Motor neuron (in vitro differentiated cells): ENCODE data around the gene USP6NL. TPM values are rescaled to one million over a fixed set of nuclear protein-coding genes. Genes with fewer than 3 reads are reported as not detected.

ENCODE experiments used
- ATAC-seq, 8 experiments: fragments of 200-7000 bp; cut with Tn5 transposase; replicated peaks in 6 of 8; 2 replicates each; pipeline ENCODE4 v1.8.0; 2021; ENCODE audit warnings: mild to moderate bottlenecking in 8 of 8, moderate library complexity in 8 of 8
- H3K27ac ChIP-seq, 2 donors: fragments of 250-450 bp; sonication (Bioruptor Pico); 2 replicates each; pipeline ENCODE4 v1.9.0; 2021; ENCODE audit warnings: antibody characterized with exemption in 2 of 2, mild to moderate bottlenecking in 2 of 2, moderate library complexity in 1 of 2
- H3K4me1 ChIP-seq, 2 donors: fragments of 250-450 bp; sonication (Bioruptor Pico); replicated peaks in 1 of 2; 2 replicates each; pipeline ENCODE4 v1.6.1; 2021; ENCODE audit warnings: antibody characterized with exemption in 2 of 2, mild to moderate bottlenecking in 2 of 2, moderate library complexity in 1 of 2
- H3K4me3 ChIP-seq, 5 donors: fragments of 250-450 bp; sonication (Bioruptor Pico); 2 replicates each; pipeline ENCODE4 v1.9.0; 2021; ENCODE audit warnings: antibody characterized with exemption in 5 of 5, mild to moderate bottlenecking in 5 of 5, moderate library complexity in 4 of 5
- WGBS, 10 experiments: fragments of 450-650 bp; shearing (Covaris generic); methylation state at CpG; one replicate each; pipeline ENCODE4 v1.0.0; 2022; 5-methylcytosine and 5-hydroxymethylcytosine counted together
- in situ Hi-C, 9 experiments: fragments of 400-800 bp; cut with MboI; loops; one replicate each; pipeline ENCODE4 v1.15.0; 2021; ENCODE audit warnings: low sequenced_read_pairs in 9 of 9, low pct_unique_long_range_greater_than_20kb in 2 of 9; ENCODE audit not compliant: unreplicated experiment in 9 of 9
- total RNA-seq, 8 experiments: library from RNA; unstranded; fragments of 300-600 nt; gene quantifications; 2 replicates each; pipeline versions ENCODE4 v1.2.3 to v1.2.4, GENCODE V29; 2022

USP6NL gene
- total RNA-seq, 8 experiments from 2014 or later = 6.0 to 22.6 (median 16.1) TPM

DNA sequence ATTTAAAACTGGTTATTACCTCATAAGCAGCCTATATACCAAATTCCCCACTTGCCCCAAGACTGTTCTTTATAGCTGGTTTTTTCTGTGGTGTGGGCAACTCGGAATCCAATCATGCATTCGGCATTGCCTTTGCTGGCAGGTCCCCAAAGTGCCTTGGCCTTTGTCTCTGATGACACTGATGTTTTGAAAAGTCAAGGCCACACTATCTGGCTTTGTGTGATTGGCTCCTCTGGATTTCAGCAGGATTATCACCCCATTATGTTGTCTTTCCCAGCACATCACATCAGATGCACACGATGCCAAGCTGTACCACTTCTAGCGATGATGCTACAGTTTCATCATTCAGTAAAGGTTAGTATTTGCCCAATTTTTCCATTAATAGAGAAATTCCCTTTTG lies 97.7 kb downstream of the USP6NL start:
- no peak overlapping the region for H3K27ac ChIP-seq
- in situ Hi-C loops = loop anchor here in 8 of 9 experiments (10.0 to 25.0 kb wide), 5 partner anchors 199 to 471 kb away; no protein-coding TSS in a partner anchor
- H3K4me1 ChIP-seq = peaks cover 0 to 6% of the 10 kb centered on the region in 2 donors
- H3K4me3 ChIP-seq = no peak overlapping the region
- 93 to 100% (median 100%) methylated on average over 1 to 4 of the region's 4 CpGs; no CpG with 5 or more reads in 2 of the 10 experiments for WGBS, 10 experiments
- no peak for ATAC-seq

DNA sequence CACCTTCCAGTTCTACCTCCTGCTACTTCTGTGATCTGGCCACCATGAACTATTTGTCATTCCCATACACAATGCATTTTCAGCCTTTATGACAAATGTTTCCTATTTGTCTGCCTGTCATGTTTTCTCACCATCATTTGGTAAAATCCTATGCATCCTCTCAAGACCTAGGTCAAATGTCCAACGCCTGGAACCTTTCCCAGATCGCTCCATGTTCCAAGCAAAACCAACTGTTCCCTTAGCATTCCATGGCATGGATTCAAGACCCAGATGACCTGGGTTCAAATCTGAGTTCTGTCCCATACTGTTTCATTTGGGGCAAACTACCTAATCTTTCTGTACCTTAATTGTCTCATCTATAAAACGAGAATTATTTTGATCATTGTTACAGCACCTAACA lies 98.9 kb downstream of the USP6NL start:
- no peak for ATAC-seq
- H3K27ac ChIP-seq = no peak overlapping the region
- in situ Hi-C loops = loop anchor here in 8 of 9 experiments (10.0 to 25.0 kb wide), 5 partner anchors 200 to 472 kb away; no protein-coding TSS in a partner anchor
- no peak overlapping the region for H3K4me3 ChIP-seq
- 75 to 100% (median 93%) methylated on average over 1 to 3 of the region's 3 CpGs; no CpG with 5 or more reads in 1 of the 10 experiments for WGBS, 10 experiments
- H3K4me1 ChIP-seq = peaks cover 0 to 6% of the 10 kb centered on the region in 2 donors

DNA sequence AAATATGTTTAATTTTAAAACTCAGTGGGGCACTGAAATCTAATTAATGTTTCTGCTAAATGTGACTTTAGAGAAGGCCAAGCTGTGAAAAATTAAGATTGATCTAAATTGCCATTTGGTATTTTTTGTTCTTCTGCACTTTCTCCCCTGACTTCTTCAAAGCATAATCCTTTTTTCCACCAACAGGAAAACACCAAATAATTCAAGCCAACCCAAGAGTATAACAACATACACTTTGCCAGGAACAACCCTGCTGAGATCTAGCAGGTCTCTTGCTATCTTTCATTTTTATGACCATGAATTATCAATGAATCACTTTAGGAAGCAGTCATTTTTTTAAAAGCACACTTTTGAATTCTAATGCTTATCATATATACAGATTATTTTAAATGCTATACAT lies 100.1 kb downstream of the USP6NL start:
- no peak for ATAC-seq
- Histone ChIP-seq H3K4me3 (no peak overlapping the region), H3K4me1 (peaks cover 0 to 6% of the 10 kb centered on the region in 2 donors), H3K27ac (no peak overlapping the region)
- in situ Hi-C loops = loop anchor here in 8 of 9 experiments (10.0 to 25.0 kb wide), 5 partner anchors 201 to 473 kb away; no protein-coding TSS in a partner anchor

DNA sequence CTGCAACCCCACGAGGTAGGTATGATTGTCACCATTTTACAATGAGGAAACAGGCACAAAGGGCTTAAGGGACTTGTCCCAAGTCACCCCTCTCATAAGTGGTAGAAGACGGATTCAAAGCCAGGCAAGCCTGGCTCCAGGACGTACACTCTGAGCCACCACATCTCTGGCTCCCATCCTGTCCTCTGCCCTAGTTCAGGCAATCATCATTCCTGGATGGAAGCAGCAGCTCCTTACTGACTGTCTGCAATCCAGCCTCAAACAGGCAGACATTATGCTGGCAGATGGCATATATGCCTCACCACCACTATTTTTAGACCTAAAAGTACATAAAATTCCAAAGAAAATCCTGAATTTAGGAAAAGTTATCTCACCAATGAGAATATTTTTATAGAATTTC lies 100.7 kb downstream of the USP6NL start:
- in situ Hi-C loops = loop anchor here in 8 of 9 experiments (10.0 to 25.0 kb wide), 5 partner anchors 202 to 474 kb away; no protein-coding TSS in a partner anchor
- no peak overlapping the region for H3K4me3 ChIP-seq
- WGBS, 10 experiments = 60 to 100% (median 67%) methylated on average over 1 to 3 of the region's 3 CpGs; no CpG with 5 or more reads in 3 of the 10 experiments
- peaks cover 1 to 6% of the 10 kb centered on the region in 2 donors for H3K4me1 ChIP-seq
- no peak for ATAC-seq
- H3K27ac ChIP-seq = no peak overlapping the region

DNA sequence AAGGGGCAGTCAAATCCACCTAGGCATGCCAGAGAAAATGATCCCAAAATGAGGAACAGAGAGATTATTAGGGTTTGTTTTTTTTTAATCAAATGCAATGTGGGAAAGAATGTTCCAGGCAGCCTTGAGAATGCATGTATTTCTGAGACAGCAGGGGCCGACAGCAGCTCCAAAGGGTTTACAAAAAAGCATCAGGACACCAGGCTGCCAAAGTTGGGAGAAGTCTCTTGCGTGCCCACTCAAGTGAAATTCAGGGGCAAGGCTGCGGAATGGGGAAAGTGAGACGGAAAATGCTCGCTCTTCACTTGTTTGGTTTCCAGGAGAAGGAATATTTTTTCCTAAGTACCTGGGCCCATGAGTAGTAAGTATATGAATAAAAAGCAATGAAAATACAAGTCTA lies 101.2 kb downstream of the USP6NL start:
- peaks cover 4 to 7% of the 10 kb centered on the region in 2 donors for H3K4me1 ChIP-seq
- WGBS, 10 experiments = 71 to 100% (median 93%) methylated on average over 1 to 5 of the region's 5 CpGs; no CpG with 5 or more reads in 1 of the 10 experiments

DNA sequence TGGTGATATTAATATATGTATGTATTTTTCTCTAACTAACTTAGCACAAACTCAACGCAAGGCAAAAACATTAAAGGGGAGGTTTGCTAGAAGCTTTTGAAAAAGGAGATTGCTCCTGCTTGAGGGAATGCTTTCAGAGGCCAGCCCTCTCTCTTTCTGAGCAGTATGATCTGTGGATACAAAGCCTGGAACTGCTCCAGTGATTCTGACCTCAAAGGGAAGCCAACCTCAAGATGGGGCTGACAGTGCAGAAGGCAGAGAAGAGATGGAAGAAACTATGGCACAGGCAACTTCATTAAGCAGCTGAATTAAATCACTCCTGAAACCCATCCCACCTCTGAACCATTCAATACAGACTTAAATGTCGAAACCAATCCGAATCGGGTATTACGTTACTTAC lies 102.4 kb downstream of the USP6NL start:
- Histone ChIP-seq H3K27ac (no peak overlapping the region), H3K4me3 (no peak overlapping the region), H3K4me1 (peaks cover 4 to 10% of the 10 kb centered on the region in 2 donors)
- ATAC-seq = no peak
- 78 to 100% (median 94%) methylated on average over 1 to 5 of the region's 5 CpGs; no CpG with 5 or more reads in 1 of the 10 experiments for WGBS, 10 experiments
- in situ Hi-C loops = loop anchor here in 5 of 9 experiments (25.0 kb wide), 2 partner anchors 203 to 253 kb away; no protein-coding TSS in a partner anchor

More for the DNA sequence above, 101.2 kb downstream of the USP6NL start:
- ATAC-seq = no peak
- no peak overlapping the region for H3K27ac ChIP-seq
- H3K4me3 ChIP-seq = no peak overlapping the region
- in situ Hi-C loops = loop anchor here in 8 of 9 experiments (10.0 to 25.0 kb wide), 5 partner anchors 202 to 475 kb away; no protein-coding TSS in a partner anchor

DNA sequence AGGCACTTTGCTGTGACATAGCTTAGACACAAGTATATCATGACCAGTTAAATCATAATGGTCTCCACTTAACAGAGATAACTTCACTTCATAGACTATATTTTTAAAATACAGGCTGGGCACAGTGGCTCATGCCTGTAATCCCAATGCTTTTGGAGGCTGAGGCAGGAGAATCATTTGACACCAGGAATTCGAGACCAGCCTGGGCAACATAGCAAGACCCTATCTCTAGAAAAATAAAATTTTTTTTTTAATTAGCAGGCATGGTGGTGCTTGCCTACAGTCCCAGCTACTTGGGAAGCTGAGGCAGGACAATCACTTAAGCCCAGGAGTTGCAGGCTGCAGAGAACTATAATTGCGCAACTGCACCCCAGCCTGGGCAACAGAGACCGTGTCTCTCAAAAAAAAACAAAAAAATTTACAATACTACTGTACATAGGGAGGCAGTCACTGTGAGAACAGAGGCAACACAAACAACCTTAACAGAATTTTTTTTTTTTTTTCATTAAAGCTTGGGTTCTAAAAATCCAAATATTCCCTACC lies 105.1 kb downstream of the USP6NL start:
- Histone ChIP-seq H3K27ac (no peak overlapping the region), H3K4me3 (no peak overlapping the region), H3K4me1 (peaks cover 4 to 7% of the 10 kb centered on the region in 2 donors)
- no peak for ATAC-seq
- in situ Hi-C loops = loop anchor here in 5 of 9 experiments (25.0 kb wide), 2 partner anchors 206 to 256 kb away; no protein-coding TSS in a partner anchor
- WGBS, 10 experiments = 88 to 100% (median 97%) methylated on average over 1 to 3 of the region's 3 CpGs; no CpG with 5 or more reads in 1 of the 10 experiments

DNA sequence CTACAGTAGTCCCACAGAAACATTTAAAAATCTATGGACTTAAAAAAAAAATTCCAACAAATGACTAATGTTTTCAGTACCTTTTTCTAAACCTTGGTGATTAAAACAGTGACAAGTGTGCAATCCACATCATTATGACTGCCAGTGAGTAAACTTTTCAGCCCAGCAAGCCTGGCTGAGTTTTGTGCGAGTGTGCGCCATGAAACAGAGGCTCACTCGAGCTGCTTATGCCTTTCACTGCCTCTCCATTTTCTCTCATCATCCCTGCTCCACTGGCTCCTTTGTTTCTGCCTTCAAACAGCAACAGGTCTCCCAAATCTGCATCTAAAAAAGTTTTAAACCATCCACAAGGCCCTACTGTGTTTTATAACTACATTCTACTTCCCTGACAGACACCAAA lies 105.8 kb downstream of the USP6NL start:
- in situ Hi-C loops = loop anchor here in 5 of 9 experiments (25.0 kb wide), 2 partner anchors 207 to 257 kb away; no protein-coding TSS in a partner anchor
- peak in 5 of 8 experiments; percentile 14 to 47 (median 37) for ATAC-seq
- Histone ChIP-seq H3K4me3 (no peak overlapping the region), H3K4me1 (peaks cover 4% of the 10 kb centered on the region in 2 donors), H3K27ac (no peak overlapping the region)
- WGBS, 10 experiments = 0 to 100% (median 23%) methylated on average over 1 to 3 of the region's 3 CpGs; no CpG with 5 or more reads in 3 of the 10 experiments

DNA sequence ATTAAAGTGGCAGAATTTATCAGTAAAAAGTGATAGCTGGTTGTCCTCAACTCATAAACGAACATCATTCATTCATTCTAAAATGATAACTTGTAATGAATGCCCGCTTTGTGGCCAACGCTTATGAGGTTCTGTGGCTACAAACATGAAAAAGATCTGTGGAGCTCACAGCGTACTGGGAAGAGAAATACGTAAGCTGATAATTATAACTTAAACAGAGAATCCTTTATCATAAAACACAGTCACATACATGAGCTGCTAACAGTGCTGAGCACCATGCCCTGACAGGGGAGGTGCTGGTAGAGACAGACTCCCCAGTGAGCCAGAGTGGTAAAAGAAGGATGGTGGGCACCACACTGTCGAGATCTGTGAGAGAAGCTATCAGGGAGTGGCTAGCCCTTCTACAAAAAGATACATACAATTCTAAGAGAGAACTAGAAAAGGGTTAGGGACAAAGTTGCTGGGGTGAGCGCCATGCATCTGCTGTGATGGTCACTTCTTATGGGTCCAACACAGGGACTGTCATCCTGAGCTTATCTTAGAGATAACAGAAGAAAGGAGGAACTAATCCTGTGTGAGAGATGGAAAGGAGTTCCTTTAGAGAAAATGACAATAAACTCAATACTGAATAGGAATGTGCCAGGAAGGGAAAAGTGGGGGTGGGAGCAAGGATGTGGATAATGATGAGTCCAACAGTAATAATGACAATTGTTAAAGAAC lies 106.7 kb downstream of the USP6NL start:
- 83 to 100% (median 98%) methylated on average over 1 to 6 of the region's 7 CpGs for WGBS, 10 experiments
- ATAC-seq = no peak
- peaks cover 4% of the 10 kb centered on the region in 2 donors for H3K4me1 ChIP-seq
- in situ Hi-C loops = loop anchor here in 5 of 9 experiments (25.0 kb wide), 2 partner anchors 208 to 258 kb away; no protein-coding TSS in a partner anchor
- no peak overlapping the region for H3K27ac ChIP-seq
- no peak overlapping the region for H3K4me3 ChIP-seq

DNA sequence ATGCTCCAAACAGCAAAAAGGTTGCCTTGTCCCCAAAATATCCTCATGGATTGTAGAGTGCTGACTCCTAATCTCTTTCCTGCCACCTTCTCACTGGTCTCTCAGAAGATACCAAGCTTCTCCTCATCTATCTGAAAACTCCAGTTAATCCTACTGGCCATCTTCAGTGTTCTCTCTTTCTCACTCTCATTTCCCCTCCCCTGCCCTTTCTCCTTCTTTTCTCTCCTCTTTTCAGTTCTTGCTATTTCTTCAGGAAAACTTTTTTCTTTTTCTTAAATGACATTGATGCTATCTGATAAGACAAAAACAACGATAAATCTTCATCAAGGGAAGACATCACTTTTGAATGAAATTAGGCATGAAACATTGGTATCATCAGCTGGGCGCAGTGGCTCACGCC lies 109.8 kb downstream of the USP6NL start:
- in situ Hi-C loops = loop anchor here in 5 of 9 experiments (25.0 kb wide), 2 partner anchors 211 to 261 kb away; no protein-coding TSS in a partner anchor
- H3K27ac ChIP-seq = no peak overlapping the region
- no peak overlapping the region for H3K4me3 ChIP-seq
- WGBS, 10 experiments = 60 to 100% (median 100%) methylated on average over 1 to 3 of the region's 3 CpGs; no CpG with 5 or more reads in 4 of the 10 experiments
- no peak for ATAC-seq
- H3K4me1 ChIP-seq = peaks cover 4% of the 10 kb centered on the region in 2 donors

DNA sequence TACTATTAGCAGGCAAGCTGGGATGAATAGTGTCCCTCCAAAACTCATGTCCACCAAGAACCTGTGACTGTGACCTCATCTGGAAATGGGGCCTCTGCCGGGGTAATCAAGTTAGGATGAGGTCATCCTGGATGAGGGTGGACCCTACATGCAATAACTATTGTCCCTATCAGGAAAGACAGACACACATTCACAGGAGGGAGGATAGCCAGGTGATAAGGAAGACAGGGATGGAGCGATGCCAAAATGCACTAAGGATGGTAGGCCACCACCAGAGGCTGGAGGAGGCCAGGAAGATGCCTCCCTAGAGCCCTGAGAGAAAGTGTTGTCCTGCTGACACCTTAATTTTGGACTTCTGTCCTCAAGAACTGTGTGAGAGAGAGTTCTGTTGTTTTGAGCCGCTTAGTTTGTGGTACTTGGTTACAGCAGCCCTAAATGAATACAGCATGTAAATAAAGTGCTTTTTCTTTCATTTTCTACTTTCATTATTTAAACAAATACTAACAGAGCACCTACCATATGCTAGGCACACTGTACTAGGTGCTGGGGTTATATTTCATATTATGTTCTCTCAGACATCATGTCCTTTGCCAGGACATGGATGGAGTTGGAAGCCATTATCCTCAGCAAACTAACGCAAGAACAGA lies 111.9 kb downstream of the USP6NL start:
- 80 to 100% (median 96%) methylated on average over 1 to 4 of the region's 4 CpGs; no CpG with 5 or more reads in 1 of the 10 experiments for WGBS, 10 experiments
- peak in 7 of 8 experiments; percentile 26 to 84 (median 63) for ATAC-seq
- H3K27ac ChIP-seq = no peak overlapping the region
- H3K4me1 ChIP-seq = no peaks in the 10 kb centered on the region
- in situ Hi-C loops = loop anchor here in 5 of 9 experiments (25.0 kb wide), 2 partner anchors 213 to 263 kb away; no protein-coding TSS in a partner anchor
- no peak overlapping the region for H3K4me3 ChIP-seq

DNA sequence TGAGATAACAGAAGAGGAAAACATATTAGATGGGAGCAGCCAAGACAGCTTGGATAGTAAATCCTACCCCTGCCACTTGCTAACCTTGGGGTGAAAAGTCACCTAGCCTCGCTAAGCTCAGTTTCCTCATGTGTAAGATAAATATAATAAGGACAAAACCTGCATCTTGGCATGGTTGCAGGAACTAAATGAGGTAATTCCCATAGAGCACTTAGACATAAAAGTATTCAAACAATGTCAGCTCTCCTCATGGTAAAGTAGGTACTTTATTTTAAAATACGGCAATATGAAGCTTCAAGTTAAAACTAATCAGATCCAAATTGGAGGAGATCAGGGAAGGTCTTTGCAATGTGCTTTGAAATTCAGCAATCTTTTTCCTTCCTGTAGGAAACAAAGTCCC lies 113.1 kb downstream of the USP6NL start:
- WGBS, 10 experiments = 90 to 100% (median 100%) methylated on average over 1 to 2 of the region's 2 CpGs; no CpG with 5 or more reads in 2 of the 10 experiments
- no peak for ATAC-seq
- H3K4me3 ChIP-seq = no peak overlapping the region
- no peaks in the 10 kb centered on the region for H3K4me1 ChIP-seq
- H3K27ac ChIP-seq = no peak overlapping the region
- in situ Hi-C loops = no loop called here
